ENCODE results near the gene NFKBIB. TPM values are rescaled to one million over a fixed set of nuclear protein-coding genes. Genes with fewer than 3 reads are reported as not detected.

The NFKBIB gene
- total RNA-seq, 4 donors from 2014 or later: 5.2 to 37.4 (median 19.4) TPM

- Histone ChIP-seq H3K36me3 (no peaks in the 10 kb centered on the region), H3K27ac (no peak overlapping the region), H3K4me3 (no peak overlapping the region), H3K4me1 (peaks cover 0 to 3% of the 10 kb centered on the region in 2 donors), H3K27me3 (no peaks in the 10 kb centered on the region), H3K9me3 (no peaks in the 10 kb centered on the region)
- TF ChIP-seq POLR2A (IDR thresholded peaks at IDR 0.05) (no peak), CTCF (IDR thresholded peaks at IDR 0.05) (no peak)
- intact Hi-C loops (cut with DNase I; ENCODE audit: low total_unique reads): no loop called here
- no peak for DNase-seq
Observed at GRCh38 chr19:38861368-38861767, 38.4 kb upstream of the NFKBIB start.

GRCh38 chr19:38862321-38863059, 37.3 kb upstream of the NFKBIB start:
- Histone ChIP-seq H3K9me3 (no peaks in the 10 kb centered on the region), H3K27me3 (no peaks in the 10 kb centered on the region), H3K36me3 (no peaks in the 10 kb centered on the region), H3K27ac (peak overlapping the region; percentile 51 to 68), H3K4me1 (peaks cover 0 to 3% of the 10 kb centered on the region in 2 donors), H3K4me3 (no peak overlapping the region)
- intact Hi-C loops (cut with DNase I; ENCODE audit: low total_unique reads): no loop called here
- DNase-seq: peak; percentile 72 to 81
- no peak for TF ChIP-seq POLR2A (IDR thresholded peaks at IDR 0.05)
- TF ChIP-seq CTCF (IDR thresholded peaks at IDR 0.05): no peak

- no peak overlapping the region for H3K4me3 ChIP-seq
- no peak overlapping the region for H3K27ac ChIP-seq
- intact Hi-C loops (cut with DNase I; ENCODE audit: low total_unique reads): no loop called here
Observed at GRCh38 chr19:38867171-38867780, 32.5 kb upstream of the NFKBIB start.

GRCh38 chr19:38868551-38868950, 31.2 kb upstream of the NFKBIB start:
- intact Hi-C loops (cut with DNase I; ENCODE audit: low total_unique reads): no loop called here

More at GRCh38 chr19:38867171-38867780, 32.5 kb upstream of the NFKBIB start:
- TF ChIP-seq CTCF (IDR thresholded peaks at IDR 0.05): no peak
- TF ChIP-seq POLR2A (IDR thresholded peaks at IDR 0.05): no peak
- peaks cover 0 to 7% of the 10 kb centered on the region in 2 donors for H3K4me1 ChIP-seq
- H3K9me3 ChIP-seq: no peaks in the 10 kb centered on the region
- H3K27me3 ChIP-seq: no peaks in the 10 kb centered on the region
- no peak for DNase-seq
- H3K36me3 ChIP-seq: no peaks in the 10 kb centered on the region

More at GRCh38 chr19:38868551-38868950, 31.2 kb upstream of the NFKBIB start:
- Histone ChIP-seq H3K4me1 (peaks cover 0 to 4% of the 10 kb centered on the region in 2 donors), H3K4me3 (no peak overlapping the region), H3K27ac (no peak overlapping the region), H3K36me3 (no peaks in the 10 kb centered on the region), H3K27me3 (no peaks in the 10 kb centered on the region), H3K9me3 (no peaks in the 10 kb centered on the region)
- no peak for DNase-seq
- no peak for TF ChIP-seq CTCF (IDR thresholded peaks at IDR 0.05)
- TF ChIP-seq POLR2A (IDR thresholded peaks at IDR 0.05): no peak

All from uterus (tissue), 4 donors.